HG02870 (cell line): Measurements from ENCODE around the gene PPM1H.

Experiments used
- ATAC-seq: cut with Tn5 transposase; IDR thresholded peaks from one replicate; pipeline ENCODE4 v1.9.1; 2021; ENCODE audit warnings: mild to moderate bottlenecking, moderate library complexity; ENCODE audit not compliant: unreplicated experiment

Gene PPM1H

GRCh38 chr12:62627181-62627580 is 307.8 kb downstream of the PPM1H start:
- ATAC-seq: no peak

- ATAC-seq: no peak
Measured at GRCh38 chr12:62625228-62625627, 309.7 kb downstream of the PPM1H start.

GRCh38 chr12:62622177-62622576 is 312.8 kb downstream of the PPM1H start:
- ATAC-seq: no peak

GRCh38 chr12:62621101-62621638 is 313.8 kb downstream of the PPM1H start:
- ATAC-seq: no peak

- ATAC-seq: no peak
Measured at GRCh38 chr12:62618930-62619329, 316.0 kb downstream of the PPM1H start.

GRCh38 chr12:62618319-62618718 is 316.6 kb downstream of the PPM1H start:
- no peak for ATAC-seq

- no peak for ATAC-seq
Measured at GRCh38 chr12:62613081-62613480, 321.9 kb downstream of the PPM1H start.

GRCh38 chr12:62606654-62607053 is 328.3 kb downstream of the PPM1H start:
- ATAC-seq: no peak

GRCh38 chr12:62605981-62606380 is 329.0 kb downstream of the PPM1H start:
- ATAC-seq: no peak

GRCh38 chr12:62604871-62605270 is 330.1 kb downstream of the PPM1H start:
- ATAC-seq: no peak

- no peak for ATAC-seq
Measured at GRCh38 chr12:62604373-62604772, 330.6 kb downstream of the PPM1H start.

- ATAC-seq: no peak
Measured at GRCh38 chr12:62603811-62604098, 331.2 kb downstream of the PPM1H start.

GRCh38 chr12:62603061-62603810 is 331.7 kb downstream of the PPM1H start:
- peak; percentile 55 for ATAC-seq

GRCh38 chr12:62602255-62603060 is 332.5 kb downstream of the PPM1H start:
- ATAC-seq: peak; percentile 64

- no peak for ATAC-seq
Measured at GRCh38 chr12:62601765-62602164, 333.2 kb downstream of the PPM1H start.

- no peak for ATAC-seq
Measured at GRCh38 chr12:62599854-62600437, 335.0 kb downstream of the PPM1H start.

GRCh38 chr12:62598846-62599245 is 336.1 kb downstream of the PPM1H start:
- no peak for ATAC-seq

GRCh38 chr12:62597253-62597652 is 337.7 kb downstream of the PPM1H start:
- ATAC-seq: no peak
